SK-N-SH (cell line): ENCODE results near the gene HVCN1. TPM values are rescaled to one million over a fixed set of nuclear protein-coding genes. Genes with fewer than 3 reads are reported as not detected.

Experiments used
- CTCF ChIA-PET: fragments of 300-600, 350-600 bp; formaldehyde crosslinking; extraction: SDS; loops from one replicate; lab custom pipeline; 2021; lab: Yijun Ruan, JAX
- POLR2A ChIA-PET: fragments of 350-600 bp; sonication (Branson Sonifier 250); formaldehyde crosslinking; extraction: SDS; loops from one replicate; lab custom pipeline; 2020; ENCODE audit warnings: antibody characterized with exemption, inconsistent platforms; lab: Yijun Ruan, JAX
- DNase-seq: peaks from one replicate; pipeline ENCODE4 v3.0.0; 2012
- H2AFZ ChIP-seq: fragments of 200-600 bp; sonication (generic); 2 replicates; pipeline ENCODE4 v1.8.1; 2016; ENCODE audit warnings: antibody characterized with exemption, mild to moderate bottlenecking, low read depth
- H3F3A ChIP-seq: fragments of 200-600 bp; sonication (generic); replicated peaks from 2 replicates; pipeline ENCODE3; 2016; ENCODE audit warnings: antibody characterized with exemption, mild to moderate bottlenecking; ENCODE audit not compliant: insufficient read depth
- H3K27ac ChIP-seq, 2 experiments: fragments of 200-500 bp in 1 of 2; fragments of 200-600 bp in 1 of 2; sonication (Bioruptor generic) in 1 of 2; sonication (generic), shearing (Covaris generic) in 1 of 2; 2 replicates each; pipeline versions ENCODE4 v1.5.1 to v1.6.1; 2014 to 2016; ENCODE audit warnings: low read depth in 2 of 2, inconsistent platforms in 1 of 2, low read length in 1 of 2, mild to moderate bottlenecking in 1 of 2, mixed read lengths in 1 of 2
- H3K27me3 ChIP-seq: fragments of 200-600 bp; sonication (generic), shearing (Covaris generic); 2 replicates; pipeline ENCODE4 v1.6.1; 2016; ENCODE audit warnings: mixed run types; ENCODE audit not compliant: insufficient read depth
- H3K36me3 ChIP-seq, 2 experiments: fragments of 200-500 bp in 1 of 2; fragments of 200-600 bp in 1 of 2; sonication (Bioruptor generic) in 1 of 2; sonication (generic) in 1 of 2; replicated peaks in 1 of 2; 2 replicates each; pipeline versions ENCODE3 to v1.5.1; 2014 to 2016; ENCODE audit warnings: low read length in 1 of 2, mild to moderate bottlenecking in 1 of 2; ENCODE audit not compliant: insufficient read depth in 2 of 2, control insufficient read depth in 1 of 2
- H3K4me1 ChIP-seq, 2 experiments: fragments of 200-500 bp in 1 of 2; fragments of 200-600 bp in 1 of 2; sonication (Bioruptor generic) in 1 of 2; sonication (generic), shearing (Covaris generic) in 1 of 2; 2 replicates each; pipeline versions ENCODE4 v1.5.1 to v1.6.1; 2014 to 2016; ENCODE audit warnings: low read depth in 1 of 2, low read length in 1 of 2, mixed run types in 1 of 2; ENCODE audit not compliant: insufficient read depth in 2 of 2, control insufficient read depth in 1 of 2
- H3K4me2 ChIP-seq: fragments of 200-600 bp; sonication (generic), shearing (Covaris generic); 2 replicates; pipeline ENCODE4 v1.6.1; 2017; ENCODE audit warnings: mixed run types
- H3K4me3 ChIP-seq, 2 experiments: fragments of 200-500 bp in 1 of 2; fragments of 200-600 bp in 1 of 2; sonication (Bioruptor generic) in 1 of 2; sonication (generic), shearing (Covaris generic) in 1 of 2; 2 replicates each; pipeline versions ENCODE4 v1.5.1 to v1.8.1; 2014 to 2016; ENCODE audit warnings: low read depth in 2 of 2, inconsistent platforms in 1 of 2, low read length in 1 of 2, mild to moderate bottlenecking in 1 of 2, mixed read lengths in 1 of 2, moderate library complexity in 1 of 2
- H3K79me2 ChIP-seq: fragments of 200-600 bp; sonication (generic); 2 replicates; pipeline ENCODE4 v1.8.1; 2017; ENCODE audit warnings: mild to moderate bottlenecking; ENCODE audit not compliant: insufficient read depth
- H3K9ac ChIP-seq: fragments of 200-600 bp; sonication (generic); 2 replicates; pipeline ENCODE4 v1.6.1; 2017; ENCODE audit warnings: mixed run types
- H3K9me2 ChIP-seq: fragments of 200-600 bp; sonication (generic); 2 replicates; pipeline ENCODE4 v1.6.1; 2017; ENCODE audit warnings: mixed run types
- H3K9me3 ChIP-seq: fragments of 200-600 bp; sonication (generic); 2 replicates; pipeline ENCODE4 v1.6.1; 2017; ENCODE audit warnings: mixed run types, mild to moderate bottlenecking, moderate library complexity
- H4K20me1 ChIP-seq: fragments of 200-600 bp; sonication (generic); 2 replicates; pipeline ENCODE4 v1.6.1; 2017; ENCODE audit warnings: mild to moderate bottlenecking, mixed run types; ENCODE audit not compliant: insufficient read depth
- CHD2 ChIP-seq: fragments of 150-350 bp; IDR thresholded peaks from 2 replicates; pipeline ENCODE4 v1.6.1; 2018; ENCODE audit warnings: low read length; ENCODE audit not compliant: partially characterized antibody
- CTCF ChIP-seq: fragments of 200-600 bp; sonication (generic); IDR thresholded peaks from 2 replicates; pipeline ENCODE4 v1.6.1; 2017; ENCODE audit warnings: antibody characterized with exemption, mild to moderate bottlenecking, moderate library complexity
- ELF1 ChIP-seq: IDR thresholded peaks from 2 replicates; pipeline ENCODE4 v1.4.0; 2012
- EP300 ChIP-seq, 2 experiments: IDR thresholded peaks; 2 replicates each; pipeline versions ENCODE4 v1.4.0 to v1.6.1; 2012; ENCODE audit warnings: borderline replicate concordance in 1 of 2, low read depth in 1 of 2, low read length in 1 of 2
- FOXJ3 ChIP-seq: sonication (generic); formaldehyde crosslinking; IDR thresholded peaks from 2 replicates; pipeline ENCODE4 v1.5.1; 2020; ENCODE audit warnings: mild to moderate bottlenecking, missing genetic modification reagents
- FOXM1 ChIP-seq: IDR thresholded peaks from 2 replicates; pipeline ENCODE4 v1.4.0; 2012; ENCODE audit warnings: low read depth, mild to moderate bottlenecking
- JUND ChIP-seq: IDR thresholded peaks from 2 replicates; pipeline ENCODE4 v1.4.0; 2012
- NRF1 ChIP-seq: IDR thresholded peaks from 2 replicates; pipeline ENCODE4 v1.6.1; 2012; ENCODE audit warnings: low read depth, mild to moderate bottlenecking, low read length
- PBX3 ChIP-seq: IDR thresholded peaks from 2 replicates; pipeline ENCODE4; 2012
- RXRA ChIP-seq: IDR thresholded peaks from 2 replicates; pipeline ENCODE4 v1.4.0; 2012; ENCODE audit warnings: low read depth, mild to moderate bottlenecking, borderline replicate concordance
- SIN3A ChIP-seq: IDR thresholded peaks from 2 replicates; pipeline ENCODE4 v1.6.1; 2012; ENCODE audit warnings: low read depth, mild to moderate bottlenecking, low read length, moderate library complexity, borderline replicate concordance
- SMC3 ChIP-seq: IDR thresholded peaks from 2 replicates; pipeline ENCODE4 v1.6.1; 2012; ENCODE audit warnings: low read depth, low read length, improper control_type of control experiment
- TAF1 ChIP-seq: IDR thresholded peaks from 2 replicates; pipeline ENCODE4 v1.6.1; 2012; ENCODE audit warnings: low read depth, mild to moderate bottlenecking, low read length, moderate library complexity, borderline replicate concordance
- USF1 ChIP-seq: IDR thresholded peaks from 2 replicates; pipeline ENCODE4 v1.4.0; 2012; ENCODE audit warnings: low read depth, borderline replicate concordance
- USF2 ChIP-seq: fragments of 150-350 bp; IDR thresholded peaks from 2 replicates; pipeline ENCODE4 v1.6.1; 2017; ENCODE audit warnings: antibody characterized with exemption, low read length, low read depth, borderline replicate concordance
- ZBTB33 ChIP-seq: IDR thresholded peaks from 2 replicates; pipeline ENCODE4 v1.4.0; 2012; ENCODE audit warnings: low read depth, borderline replicate concordance
- WGBS: methylation state at CpG from one replicate; pipeline ENCODE4 v1.1.6; 2017; ENCODE audit warnings: low lambda C conversion rate; 5-methylcytosine and 5-hydroxymethylcytosine counted together
- polyA plus RNA-seq, 3 experiments: library from polyadenylated mRNA; depleted of rRNA; stranded (reverse); fragments of >200 nt; gene quantifications; 2 replicates each; pipeline ENCODE4 v1.2.3, GENCODE V29; 2012

HVCN1 gene
- polyA plus RNA-seq, 1 of the 3 experiments (the other 2 are of a cell fraction), result 0.03 TPM

GRCh38 chr12:110726028-110726427 is 37.1 kb upstream of the HVCN1 start:
- Histone ChIP-seq H3K4me1 (no peaks in the 10 kb centered on the region; a peak in 1 of 4 replicates), H2AFZ (no peak overlapping the region), H3K79me2 (peaks cover 72% of the 10 kb centered on the region), H4K20me1 (peaks cover 35% of the 10 kb centered on the region), H3K27me3 (no peaks in the 10 kb centered on the region), H3K4me2 (no peak overlapping the region), H3K9me3 (no peaks in the 10 kb centered on the region), H3K4me3 (no peak overlapping the region), H3K27ac (no peak overlapping the region), H3F3A (no peaks in the 10 kb centered on the region), H3K36me3 (peaks cover 70 to 74% of the 10 kb centered on the region in 2 experiments), H3K9ac (no peak overlapping the region), H3K9me2 (no peaks in the 10 kb centered on the region)
- ChIA-PET POLR2A (no interaction called here), CTCF (interaction anchor here (2.0 kb wide), 1 partner anchor 162 kb away, joined by 6 read pairs; no protein-coding TSS in a partner anchor)
- 98% methylated on average over 4 of the region's 4 CpGs for WGBS
- no peak for DNase-seq
- TF ChIP-seq CTCF (no peak), PBX3 (no peak), SMC3 (no peak), NRF1 (no peak), FOXJ3 (CRISPR knock-in tag) (no peak), USF2 (no peak), SIN3A (no peak), CHD2 (no peak), USF1 (no peak), TAF1 (no peak), RXRA (no peak), EP300 (IDR thresholded peaks at IDR 0.05; ENCODE audit: borderline replicate concordance in 1 of 2, low read depth in 1 of 2, low read length in 1 of 2) (no peak), JUND (no peak), ELF1 (no peak), FOXM1 (no peak), ZBTB33 (no peak)
- TF ChIP-seq, all 33 proteins: peak for 0
